ENCODE measurements around the gene TRMU.

DNA sequence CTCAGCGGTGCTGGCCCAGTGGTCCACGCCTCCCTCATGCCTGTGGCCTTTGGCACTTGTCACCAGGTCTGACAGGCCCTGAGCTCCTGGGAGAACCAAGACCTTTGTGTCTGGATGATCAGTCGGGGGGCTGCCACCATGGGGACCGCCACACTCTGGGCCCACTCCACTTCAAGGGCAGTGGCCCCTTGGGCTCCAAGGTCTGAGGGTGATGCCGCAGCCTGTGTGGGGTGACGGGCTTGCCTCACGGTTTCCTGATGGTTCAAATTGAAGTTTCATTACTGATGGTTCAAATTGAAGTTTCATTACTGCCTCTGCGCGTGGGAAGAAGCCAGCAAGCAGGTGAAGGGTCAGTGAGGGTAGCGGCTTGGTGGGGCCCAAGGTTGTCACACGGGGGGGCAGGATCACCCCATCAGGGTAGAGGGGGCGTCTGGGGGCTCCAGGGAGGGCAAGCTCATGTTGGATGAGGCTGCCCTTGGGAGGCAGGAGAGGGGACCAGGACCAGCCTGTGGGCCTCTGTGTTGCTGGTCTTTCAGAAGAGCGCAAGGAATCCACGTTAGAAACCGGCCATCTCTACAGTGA is 27.5 kb downstream of the TRMU start:
- no peak for TF ChIP-seq POLR2A (IDR thresholded peaks at IDR 0.05)
- TF ChIP-seq, protein P1, sequence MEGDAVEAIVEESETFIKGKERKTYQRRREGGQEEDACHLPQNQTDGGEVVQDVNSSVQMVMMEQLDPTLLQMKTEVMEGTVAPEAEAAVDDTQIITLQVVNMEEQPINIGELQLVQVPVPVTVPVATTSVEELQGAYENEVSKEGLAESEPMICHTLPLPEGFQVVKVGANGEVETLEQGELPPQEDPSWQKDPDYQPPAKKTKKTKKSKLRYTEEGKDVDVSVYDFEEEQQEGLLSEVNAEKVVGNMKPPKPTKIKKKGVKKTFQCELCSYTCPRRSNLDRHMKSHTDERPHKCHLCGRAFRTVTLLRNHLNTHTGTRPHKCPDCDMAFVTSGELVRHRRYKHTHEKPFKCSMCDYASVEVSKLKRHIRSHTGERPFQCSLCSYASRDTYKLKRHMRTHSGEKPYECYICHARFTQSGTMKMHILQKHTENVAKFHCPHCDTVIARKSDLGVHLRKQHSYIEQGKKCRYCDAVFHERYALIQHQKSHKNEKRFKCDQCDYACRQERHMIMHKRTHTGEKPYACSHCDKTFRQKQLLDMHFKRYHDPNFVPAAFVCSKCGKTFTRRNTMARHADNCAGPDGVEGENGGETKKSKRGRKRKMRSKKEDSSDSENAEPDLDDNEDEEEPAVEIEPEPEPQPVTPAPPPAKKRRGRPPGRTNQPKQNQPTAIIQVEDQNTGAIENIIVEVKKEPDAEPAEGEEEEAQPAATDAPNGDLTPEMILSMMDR (IDR thresholded peaks at IDR 0.05), result no peak
